ENCODE measurements around the gene NALCN.

The NALCN gene

GRCh38 chr13:101231751-101232428 lies 184.4 kb downstream of the NALCN start:
- no peak overlapping the region for H3K4me3 Mint-ChIP-seq
- no peaks in the 10 kb centered on the region for H3K36me3 Mint-ChIP-seq
- no peak overlapping the region for H3K27ac Mint-ChIP-seq
- H3K9me3 Mint-ChIP-seq: peaks cover 3% of the 10 kb centered on the region
- ATAC-seq (no peak), DNase-seq (ENCODE audit: low spot score in 2 of 2) (no peak)
- no peaks in the 10 kb centered on the region for H3K4me1 Mint-ChIP-seq

GRCh38 chr13:101230271-101230890 lies 185.9 kb downstream of the NALCN start:
- no peaks in the 10 kb centered on the region for H3K4me1 Mint-ChIP-seq
- DNase-seq (ENCODE audit: low spot score in 2 of 2) (no peak), ATAC-seq (no peak)
- no peak overlapping the region for H3K4me3 Mint-ChIP-seq
- H3K36me3 Mint-ChIP-seq: no peaks in the 10 kb centered on the region
- no peak overlapping the region for H3K27ac Mint-ChIP-seq
- H3K9me3 Mint-ChIP-seq: peaks cover 3% of the 10 kb centered on the region

- Mint-ChIP-seq H3K9me3 (no peaks in the 10 kb centered on the region), H3K27ac (no peak overlapping the region), H3K4me1 (no peaks in the 10 kb centered on the region), H3K4me3 (no peak overlapping the region), H3K36me3 (no peaks in the 10 kb centered on the region)
- no peak for ATAC-seq
- DNase-seq (ENCODE audit: low spot score in 2 of 2): no peak
These were observed 196.6 kb downstream of the NALCN start for GRCh38 chr13:101219609-101220265.

GRCh38 chr13:101218484-101218883 lies 197.8 kb downstream of the NALCN start:
- Mint-ChIP-seq H3K9me3 (no peaks in the 10 kb centered on the region), H3K36me3 (no peaks in the 10 kb centered on the region), H3K4me1 (no peaks in the 10 kb centered on the region), H3K4me3 (no peak overlapping the region), H3K27ac (no peak overlapping the region)
- DNase-seq (ENCODE audit: low spot score in 2 of 2) (no peak), ATAC-seq (no peak)

GRCh38 chr13:101217086-101217485 lies 199.2 kb downstream of the NALCN start:
- H3K36me3 Mint-ChIP-seq: no peaks in the 10 kb centered on the region
- no peak for DNase-seq (ENCODE audit: low spot score in 2 of 2)
- no peak for ATAC-seq

GRCh38 chr13:101211261-101211660 lies 205.0 kb downstream of the NALCN start:
- Mint-ChIP-seq H3K36me3 (no peaks in the 10 kb centered on the region), H3K4me1 (no peaks in the 10 kb centered on the region), H3K9me3 (peaks cover 3% of the 10 kb centered on the region), H3K27ac (no peak overlapping the region), H3K4me3 (no peak overlapping the region)
- ATAC-seq: no peak
- DNase-seq (ENCODE audit: low spot score in 2 of 2): no peak

More at GRCh38 chr13:101217086-101217485, 199.2 kb downstream of the NALCN start:
- H3K9me3 Mint-ChIP-seq: no peaks in the 10 kb centered on the region
- H3K4me1 Mint-ChIP-seq: no peaks in the 10 kb centered on the region
- H3K4me3 Mint-ChIP-seq: no peak overlapping the region
- H3K27ac Mint-ChIP-seq: no peak overlapping the region

GRCh38 chr13:101210774-101211173 lies 205.5 kb downstream of the NALCN start:
- H3K4me3 Mint-ChIP-seq: no peak overlapping the region
- no peaks in the 10 kb centered on the region for H3K4me1 Mint-ChIP-seq
- H3K27ac Mint-ChIP-seq: no peak overlapping the region
- ATAC-seq (no peak), DNase-seq (ENCODE audit: low spot score in 2 of 2) (no peak)
- H3K36me3 Mint-ChIP-seq: no peaks in the 10 kb centered on the region
- H3K9me3 Mint-ChIP-seq: peaks cover 3% of the 10 kb centered on the region

GRCh38 chr13:101209206-101209893 lies 207.0 kb downstream of the NALCN start:
- H3K4me1 Mint-ChIP-seq: no peaks in the 10 kb centered on the region
- no peak overlapping the region for H3K27ac Mint-ChIP-seq
- DNase-seq (ENCODE audit: low spot score in 2 of 2) (no peak), ATAC-seq (no peak)
- no peaks in the 10 kb centered on the region for H3K36me3 Mint-ChIP-seq
- H3K4me3 Mint-ChIP-seq: no peak overlapping the region
- peaks cover 3% of the 10 kb centered on the region for H3K9me3 Mint-ChIP-seq

- Mint-ChIP-seq H3K4me1 (no peaks in the 10 kb centered on the region), H3K27ac (no peak overlapping the region), H3K9me3 (peaks cover 3% of the 10 kb centered on the region), H3K4me3 (no peak overlapping the region), H3K36me3 (no peaks in the 10 kb centered on the region)
- ATAC-seq (no peak), DNase-seq (ENCODE audit: low spot score in 2 of 2) (no peak)
These were observed 210.9 kb downstream of the NALCN start for GRCh38 chr13:101205408-101205807.

GRCh38 chr13:101204270-101205020 lies 211.9 kb downstream of the NALCN start:
- no peak overlapping the region for H3K27ac Mint-ChIP-seq
- H3K36me3 Mint-ChIP-seq: no peaks in the 10 kb centered on the region
- no peaks in the 10 kb centered on the region for H3K4me1 Mint-ChIP-seq
- no peak overlapping the region for H3K4me3 Mint-ChIP-seq
- no peak for ATAC-seq
- H3K9me3 Mint-ChIP-seq: peaks cover 3% of the 10 kb centered on the region
- no peak for DNase-seq (ENCODE audit: low spot score in 2 of 2)

- DNase-seq (ENCODE audit: low spot score in 2 of 2): no peak
- no peak for ATAC-seq
- H3K27ac Mint-ChIP-seq: no peak overlapping the region
- no peaks in the 10 kb centered on the region for H3K9me3 Mint-ChIP-seq
- H3K36me3 Mint-ChIP-seq: no peaks in the 10 kb centered on the region
- H3K4me1 Mint-ChIP-seq: no peaks in the 10 kb centered on the region
- no peak overlapping the region for H3K4me3 Mint-ChIP-seq
These were observed 213.7 kb downstream of the NALCN start for GRCh38 chr13:101202590-101202989.

GRCh38 chr13:101190976-101191375 lies 225.3 kb downstream of the NALCN start:
- no peaks in the 10 kb centered on the region for H3K36me3 Mint-ChIP-seq
- no peaks in the 10 kb centered on the region for H3K9me3 Mint-ChIP-seq
- no peak overlapping the region for H3K27ac Mint-ChIP-seq
- DNase-seq (ENCODE audit: low spot score in 2 of 2) (no peak), ATAC-seq (no peak)
- no peak overlapping the region for H3K4me3 Mint-ChIP-seq
- no peaks in the 10 kb centered on the region for H3K4me1 Mint-ChIP-seq

GRCh38 chr13:101190337-101190736 lies 226.0 kb downstream of the NALCN start:
- Mint-ChIP-seq H3K27ac (no peak overlapping the region), H3K4me1 (no peaks in the 10 kb centered on the region), H3K9me3 (no peaks in the 10 kb centered on the region), H3K4me3 (no peak overlapping the region), H3K36me3 (no peaks in the 10 kb centered on the region)
- ATAC-seq (no peak), DNase-seq (ENCODE audit: low spot score in 2 of 2) (no peak)

GRCh38 chr13:101185606-101186005 lies 230.7 kb downstream of the NALCN start:
- ATAC-seq (no peak), DNase-seq (ENCODE audit: low spot score in 2 of 2) (no peak)
- Mint-ChIP-seq H3K9me3 (no peaks in the 10 kb centered on the region), H3K4me1 (no peaks in the 10 kb centered on the region), H3K4me3 (no peak overlapping the region), H3K36me3 (no peaks in the 10 kb centered on the region), H3K27ac (no peak overlapping the region)

GRCh38 chr13:101181076-101181685 lies 235.1 kb downstream of the NALCN start:
- no peak for ATAC-seq
- no peak overlapping the region for H3K4me3 Mint-ChIP-seq
- H3K4me1 Mint-ChIP-seq: no peaks in the 10 kb centered on the region
- H3K9me3 Mint-ChIP-seq: no peaks in the 10 kb centered on the region
- H3K36me3 Mint-ChIP-seq: no peaks in the 10 kb centered on the region
- no peak for DNase-seq (ENCODE audit: low spot score in 2 of 2)
- no peak overlapping the region for H3K27ac Mint-ChIP-seq
